NCI-H748 treated with DMSO at 0.1 percent for 48 hours (cell line): ENCODE results near the gene ERI2.
"Not testable (repeated sequence)": the region's sequence is repeated elsewhere in the genome, so short reads cannot be mapped to it uniquely, and the experiment has no call there.

Experiments
- DNase-seq: peaks from one replicate; lab custom pipeline; 2025; lab: John Stamatoyannopoulos, UW

ERI2 gene

GRCh38 chr16:20763461-20764232 lies 42.6 kb downstream of the ERI2 start, which contains the start of gene ACSM3:
Gene ACSM3 (plus strand): TSS chr16:20764014. CDS start chr16:20770035, 6,021 bp downstream.
- DNase-seq = no peak

- DNase-seq = no peak
These were observed 43.7 kb downstream of the ERI2 start for GRCh38 chr16:20762404-20763123.

GRCh38 chr16:20761175-20761574 lies 45.1 kb downstream of the ERI2 start:
- no peak for DNase-seq

- no peak for DNase-seq
These were observed 45.9 kb downstream of the ERI2 start for GRCh38 chr16:20760346-20760745.

GRCh38 chr16:20755799-20756198 lies 50.5 kb downstream of the ERI2 start:
- DNase-seq = not testable (repeated sequence)

GRCh38 chr16:20755238-20755637 lies 51.0 kb downstream of the ERI2 start:
- DNase-seq = no peak

- no peak for DNase-seq
These were observed 52.5 kb downstream of the ERI2 start for GRCh38 chr16:20753727-20754126.

GRCh38 chr16:20750558-20750957 lies 55.7 kb downstream of the ERI2 start:
- DNase-seq = no peak

- no peak for DNase-seq
These were observed 56.8 kb downstream of the ERI2 start for GRCh38 chr16:20749474-20749873.

GRCh38 chr16:20747030-20747816 lies 59.0 kb downstream of the ERI2 start:
- no peak for DNase-seq

- no peak for DNase-seq
These were observed 59.8 kb downstream of the ERI2 start for GRCh38 chr16:20746461-20746860.
